SU-DHL-6 (cell line): Measurements from ENCODE around the gene EPB41L2.

Source experiments
- CTCF ChIP-seq: fragments of 200-600 bp; sonication (generic); IDR thresholded peaks from one replicate; pipeline ENCODE4 v1.5.1; 2017; ENCODE audit warnings: antibody characterized with exemption, mild to moderate bottlenecking, low read length, moderate library complexity; ENCODE audit not compliant: insufficient read depth, poor library complexity, severe bottlenecking
- EZH2phosphoT487 ChIP-seq: fragments of 200-600 bp; sonication (generic), shearing (Covaris generic); conservative IDR thresholded peaks from 2 replicates; pipeline ENCODE4 v1.6.1; 2018; ENCODE audit warnings: mild to moderate bottlenecking, antibody characterized with exemption, low read length, moderate library complexity, mixed read lengths

- TF ChIP-seq CTCF (no peak), EZH2phosphoT487 (no peak)
Observed at GRCh38 chr6:130849594-130849993, 213.5 kb downstream of the EPB41L2 start.
